A673 (cell line): Measurements from ENCODE around the gene IWS1. TPM values are rescaled to one million over a fixed set of nuclear protein-coding genes. Genes with fewer than 3 reads are reported as not detected.
A peak's percentile ranks its signal among the peaks of the same experiment; 100 is the strongest.
"Not testable (repeated sequence)": the region's sequence is repeated elsewhere in the genome, so short reads cannot be mapped to it uniquely, and the experiment has no call there.

Experiments used
- BruUV-seq: library from RNA; stranded (reverse); fragments of 400-500 nt; replicated peaks from 2 replicates; lab custom pipeline; 2021; lab: Mats Ljungman, UMichigan
- CTCF ChIA-PET: fragments of 300-600 bp; sonication (Branson Sonifier 250); formaldehyde crosslinking; loops from one replicate; lab custom pipeline; 2022; ENCODE audit warnings: antibody characterized with exemption; lab: Charles Lee
- POLR2A ChIA-PET: fragments of 300-600 bp; sonication (Branson Sonifier 250); formaldehyde crosslinking; loops from one replicate; lab custom pipeline; 2022; ENCODE audit warnings: antibody characterized with exemption; ENCODE audit not compliant: low non-redundant PET; lab: Charles Lee
- DNase-seq: peaks from one replicate; pipeline ENCODE4 v3.0.0-alpha.2; 2015; ENCODE audit warnings: low spot score
- H3K27ac ChIP-seq: fragments of 200-600 bp; sonication (generic); 2 replicates; pipeline ENCODE4 v1.5.1; 2016; ENCODE audit warnings: mixed run types, low read depth, mild to moderate bottlenecking, mixed read lengths, antibody characterized with exemption, low read length; ENCODE audit not compliant: poor library complexity, severe bottlenecking
- H3K27me3 ChIP-seq: fragments of 200-600 bp; sonication (generic); replicated peaks from 2 replicates; pipeline ENCODE4 v1.6.1; 2017; ENCODE audit warnings: mixed run types, low read depth, mild to moderate bottlenecking, mixed read lengths, antibody characterized with exemption, low read length; ENCODE audit not compliant: insufficient read depth, poor library complexity
- H3K36me3 ChIP-seq: fragments of 200-600 bp; sonication (generic); 2 replicates; pipeline ENCODE4 v1.6.1; 2016; ENCODE audit warnings: mixed run types, mild to moderate bottlenecking, mixed read lengths, antibody characterized with exemption, low read length; ENCODE audit not compliant: insufficient read depth, poor library complexity, severe bottlenecking
- H3K4me1 ChIP-seq: fragments of 200-600 bp; sonication (generic); 2 replicates; pipeline ENCODE4 v1.6.1; 2017; ENCODE audit warnings: mixed run types, mild to moderate bottlenecking, mixed read lengths, antibody characterized with exemption, low read length; ENCODE audit not compliant: insufficient read depth, poor library complexity, severe bottlenecking
- H3K4me3 ChIP-seq: fragments of 200-600 bp; sonication (generic); 2 replicates; pipeline ENCODE4 v1.5.1; 2016; ENCODE audit warnings: low read depth, mixed run types, mild to moderate bottlenecking, mixed read lengths, low read length; ENCODE audit not compliant: poor library complexity, severe bottlenecking
- H3K9me3 ChIP-seq: fragments of 200-600 bp; sonication (generic); 2 replicates; pipeline ENCODE4 v1.6.1; 2016; ENCODE audit warnings: mixed run types, low read depth, mild to moderate bottlenecking, mixed read lengths, antibody characterized with exemption, low read length; ENCODE audit not compliant: poor library complexity, severe bottlenecking
- CTCF ChIP-seq: fragments of 300-800, 200-600 bp; sonication (generic); conservative IDR thresholded peaks from 2 replicates; pipeline ENCODE4 v1.5.1; 2017; ENCODE audit warnings: low read depth, mild to moderate bottlenecking, antibody characterized with exemption, low read length, moderate library complexity, mixed read lengths
- EZH2 ChIP-seq: fragments of 200-600 bp; sonication (generic); IDR thresholded peaks from 2 replicates; pipeline ENCODE4 v1.6.1; 2017; ENCODE audit warnings: borderline replicate concordance, low read depth, mild to moderate bottlenecking, mixed read lengths, antibody characterized with exemption, low read length; ENCODE audit not compliant: poor library complexity, severe bottlenecking
- intact Hi-C: fragments of 100-400 bp; cut with micrococcal nuclease; formaldehyde crosslinking; loops from one replicate; pipeline ENCODE4 v1.10.0; 2022; ENCODE audit not compliant: unreplicated experiment
- total RNA-seq: library from RNA; stranded (reverse); gene quantifications from 2 replicates; pipeline ENCODE4 v1.2.3, GENCODE V29; 2021

The IWS1 gene
- total RNA-seq, 1 experiment from 2014 or later: 67.2 TPM

- Histone ChIP-seq H3K4me3 (no peak overlapping the region), H3K27ac (no peak overlapping the region), H3K9me3 (no peaks in the 10 kb centered on the region), H3K36me3 (no peaks in the 10 kb centered on the region), H3K27me3 (no peaks in the 10 kb centered on the region), H3K4me1 (peaks cover 7% of the 10 kb centered on the region)
- TF ChIP-seq CTCF (no peak), EZH2 (no peak)
- ChIA-PET POLR2A (no interaction called here), CTCF (no interaction called here)
- DNase-seq: no peak
- intact Hi-C loops: no loop called here
- BruUV-seq: no TSS peak
Observed at GRCh38 chr2:127530245-127531140, 4.2 kb upstream of the IWS1 start.

GRCh38 chr2:127529416-127529815 is 3.1 kb upstream of the IWS1 start:
- H3K4me1 ChIP-seq, H3K36me3 ChIP-seq, H3K4me3 ChIP-seq, H3K27me3 ChIP-seq, BruUV-seq, POLR2A ChIA-PET, H3K27ac ChIP-seq, intact Hi-C loops, DNase-seq, H3K9me3 ChIP-seq: not testable (repeated sequence)
- CTCF ChIA-PET: interaction anchor here (0.5 kb wide), 1 partner anchor 11 kb away, joined by 4 read pairs; no protein-coding TSS in a partner anchor

- Histone ChIP-seq H3K27ac (no peak overlapping the region), H3K27me3 (no peaks in the 10 kb centered on the region), H3K4me3 (no peak overlapping the region), H3K4me1 (peaks cover 7% of the 10 kb centered on the region), H3K9me3 (no peaks in the 10 kb centered on the region), H3K36me3 (peaks cover 7% of the 10 kb centered on the region)
- intact Hi-C loops: no loop called here
- POLR2A ChIA-PET: no interaction called here
- no TSS peak for BruUV-seq
- DNase-seq: peak; percentile 30
- TF ChIP-seq CTCF: 0 out of 2 replicates have a peak, but pooled peaks have one; percentile 22
- TF ChIP-seq EZH2: no peak
- CTCF ChIA-PET: no interaction called here
Observed at GRCh38 chr2:127528487-127528886, 2.2 kb upstream of the IWS1 start.
